SK-N-SH (cell line): ENCODE measurements around the gene TRIP13. TPM values are rescaled to one million over a fixed set of nuclear protein-coding genes. Genes with fewer than 3 reads are reported as not detected.

Experiments used
- CTCF ChIA-PET: fragments of 300-600, 350-600 bp; formaldehyde crosslinking; extraction: SDS; loops from one replicate; lab custom pipeline; 2021; lab: Yijun Ruan, JAX
- POLR2A ChIA-PET: fragments of 350-600 bp; sonication (Branson Sonifier 250); formaldehyde crosslinking; extraction: SDS; loops from one replicate; lab custom pipeline; 2020; ENCODE audit warnings: antibody characterized with exemption, inconsistent platforms; lab: Yijun Ruan, JAX
- DNase-seq: peaks from one replicate; pipeline ENCODE4 v3.0.0; 2012
- H2AFZ ChIP-seq: fragments of 200-600 bp; sonication (generic); 2 replicates; pipeline ENCODE4 v1.8.1; 2016; ENCODE audit warnings: antibody characterized with exemption, mild to moderate bottlenecking, low read depth
- H3F3A ChIP-seq: fragments of 200-600 bp; sonication (generic); replicated peaks from 2 replicates; pipeline ENCODE3; 2016; ENCODE audit warnings: antibody characterized with exemption, mild to moderate bottlenecking; ENCODE audit not compliant: insufficient read depth
- H3K27ac ChIP-seq, 2 experiments: fragments of 200-500 bp in 1 of 2; fragments of 200-600 bp in 1 of 2; sonication (Bioruptor generic) in 1 of 2; sonication (generic), shearing (Covaris generic) in 1 of 2; 2 replicates each; pipeline versions ENCODE4 v1.5.1 to v1.6.1; 2014 to 2016; ENCODE audit warnings: low read depth in 2 of 2, inconsistent platforms in 1 of 2, low read length in 1 of 2, mild to moderate bottlenecking in 1 of 2, mixed read lengths in 1 of 2
- H3K27me3 ChIP-seq: fragments of 200-600 bp; sonication (generic), shearing (Covaris generic); 2 replicates; pipeline ENCODE4 v1.6.1; 2016; ENCODE audit warnings: mixed run types; ENCODE audit not compliant: insufficient read depth
- H3K36me3 ChIP-seq, 2 experiments: fragments of 200-500 bp in 1 of 2; fragments of 200-600 bp in 1 of 2; sonication (Bioruptor generic) in 1 of 2; sonication (generic) in 1 of 2; replicated peaks in 1 of 2; 2 replicates each; pipeline versions ENCODE3 to v1.5.1; 2014 to 2016; ENCODE audit warnings: low read length in 1 of 2, mild to moderate bottlenecking in 1 of 2; ENCODE audit not compliant: insufficient read depth in 2 of 2, control insufficient read depth in 1 of 2
- H3K4me1 ChIP-seq, 2 experiments: fragments of 200-500 bp in 1 of 2; fragments of 200-600 bp in 1 of 2; sonication (Bioruptor generic) in 1 of 2; sonication (generic), shearing (Covaris generic) in 1 of 2; 2 replicates each; pipeline versions ENCODE4 v1.5.1 to v1.6.1; 2014 to 2016; ENCODE audit warnings: low read depth in 1 of 2, low read length in 1 of 2, mixed run types in 1 of 2; ENCODE audit not compliant: insufficient read depth in 2 of 2, control insufficient read depth in 1 of 2
- H3K4me2 ChIP-seq: fragments of 200-600 bp; sonication (generic), shearing (Covaris generic); 2 replicates; pipeline ENCODE4 v1.6.1; 2017; ENCODE audit warnings: mixed run types
- H3K4me3 ChIP-seq, 2 experiments: fragments of 200-500 bp in 1 of 2; fragments of 200-600 bp in 1 of 2; sonication (Bioruptor generic) in 1 of 2; sonication (generic), shearing (Covaris generic) in 1 of 2; 2 replicates each; pipeline versions ENCODE4 v1.5.1 to v1.8.1; 2014 to 2016; ENCODE audit warnings: low read depth in 2 of 2, inconsistent platforms in 1 of 2, low read length in 1 of 2, mild to moderate bottlenecking in 1 of 2, mixed read lengths in 1 of 2, moderate library complexity in 1 of 2
- H3K79me2 ChIP-seq: fragments of 200-600 bp; sonication (generic); 2 replicates; pipeline ENCODE4 v1.8.1; 2017; ENCODE audit warnings: mild to moderate bottlenecking; ENCODE audit not compliant: insufficient read depth
- H3K9ac ChIP-seq: fragments of 200-600 bp; sonication (generic); 2 replicates; pipeline ENCODE4 v1.6.1; 2017; ENCODE audit warnings: mixed run types
- H3K9me2 ChIP-seq: fragments of 200-600 bp; sonication (generic); 2 replicates; pipeline ENCODE4 v1.6.1; 2017; ENCODE audit warnings: mixed run types
- H3K9me3 ChIP-seq: fragments of 200-600 bp; sonication (generic); 2 replicates; pipeline ENCODE4 v1.6.1; 2017; ENCODE audit warnings: mixed run types, mild to moderate bottlenecking, moderate library complexity
- H4K20me1 ChIP-seq: fragments of 200-600 bp; sonication (generic); 2 replicates; pipeline ENCODE4 v1.6.1; 2017; ENCODE audit warnings: mild to moderate bottlenecking, mixed run types; ENCODE audit not compliant: insufficient read depth
- EP300 ChIP-seq, 2 experiments: IDR thresholded peaks; 2 replicates each; pipeline versions ENCODE4 v1.4.0 to v1.6.1; 2012; ENCODE audit warnings: borderline replicate concordance in 1 of 2, low read depth in 1 of 2, low read length in 1 of 2
- FOXJ3 ChIP-seq: sonication (generic); formaldehyde crosslinking; IDR thresholded peaks from 2 replicates; pipeline ENCODE4 v1.5.1; 2020; ENCODE audit warnings: mild to moderate bottlenecking, missing genetic modification reagents
- JUND ChIP-seq: IDR thresholded peaks from 2 replicates; pipeline ENCODE4 v1.4.0; 2012
- NFIC ChIP-seq: IDR thresholded peaks from 2 replicates; pipeline ENCODE4 v1.4.0; 2012; ENCODE audit warnings: borderline replicate concordance
- NRF1 ChIP-seq: IDR thresholded peaks from 2 replicates; pipeline ENCODE4 v1.6.1; 2012; ENCODE audit warnings: low read depth, mild to moderate bottlenecking, low read length
- SIN3A ChIP-seq: IDR thresholded peaks from 2 replicates; pipeline ENCODE4 v1.6.1; 2012; ENCODE audit warnings: low read depth, mild to moderate bottlenecking, low read length, moderate library complexity, borderline replicate concordance
- SMC3 ChIP-seq: IDR thresholded peaks from 2 replicates; pipeline ENCODE4 v1.6.1; 2012; ENCODE audit warnings: low read depth, low read length, improper control_type of control experiment
- TEAD4 ChIP-seq: IDR thresholded peaks from 2 replicates; pipeline ENCODE4 v1.4.0; 2012; ENCODE audit warnings: mild to moderate bottlenecking, borderline replicate concordance; ENCODE audit not compliant: insufficient read depth
- YY1 ChIP-seq: IDR thresholded peaks from 2 replicates; pipeline ENCODE4 v1.4.0; 2012; ENCODE audit warnings: low read depth, mild to moderate bottlenecking
- WGBS: methylation state at CpG from one replicate; pipeline ENCODE4 v1.1.6; 2017; ENCODE audit warnings: low lambda C conversion rate; 5-methylcytosine and 5-hydroxymethylcytosine counted together
- polyA plus RNA-seq, 3 experiments: library from polyadenylated mRNA; depleted of rRNA; stranded (reverse); fragments of >200 nt; gene quantifications; 2 replicates each; pipeline ENCODE4 v1.2.3, GENCODE V29; 2012
- TF ChIP-seq, protein P1 (sequence below): IDR thresholded peaks from 2 replicates; pipeline ENCODE4 v1.6.1; 2012; ENCODE audit warnings: mild to moderate bottlenecking, low read depth, low read length, moderate library complexity
- TF ChIP-seq, protein P2 (sequence below): IDR thresholded peaks from 2 replicates; pipeline ENCODE4 v1.4.0; 2012; ENCODE audit warnings: low read depth
- TF ChIP-seq, protein P3 (sequence below): IDR thresholded peaks from 2 replicates; pipeline ENCODE4; 2012

The TRIP13 gene
- polyA plus RNA-seq, 1 of the 3 experiments (the other 2 are of a cell fraction): 24.1 TPM

DNA sequence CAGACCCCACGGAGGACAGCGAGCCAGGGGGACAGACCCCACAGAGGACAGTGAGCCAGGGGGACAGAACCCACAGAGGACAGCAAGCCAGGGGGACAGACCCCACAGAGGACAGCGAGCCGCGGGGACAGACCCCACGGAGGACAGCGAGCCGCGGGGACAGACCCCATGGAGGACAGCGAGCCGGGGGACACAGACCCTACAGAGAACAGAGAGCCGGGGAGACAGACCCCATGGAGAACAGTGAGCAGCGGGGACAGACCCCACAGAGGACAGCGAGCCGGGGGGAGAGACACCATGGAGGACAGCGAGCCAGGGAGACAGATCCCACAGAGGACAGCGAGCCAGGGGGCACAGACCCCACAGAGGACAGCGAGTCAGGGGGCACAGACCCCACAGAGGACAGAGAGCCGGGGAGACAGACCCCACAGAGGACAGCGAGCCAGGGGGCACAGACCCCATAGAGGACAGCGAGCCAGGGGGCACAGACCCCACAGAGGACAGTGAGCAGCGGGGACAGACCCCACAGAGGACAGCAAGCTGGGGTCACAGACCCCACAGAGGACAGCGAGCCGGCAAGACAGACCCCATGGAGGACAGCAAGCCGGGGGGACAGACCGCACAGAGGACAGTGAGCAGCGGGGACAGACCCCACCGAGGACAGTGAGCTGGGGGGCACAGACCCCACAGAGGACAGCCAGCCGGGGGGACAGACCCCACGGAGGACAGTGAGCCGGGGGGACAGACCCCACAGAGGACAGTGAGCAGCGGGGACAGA lies 37.5 kb upstream of the TRIP13 start (continued):
- TF ChIP-seq, protein P1, sequence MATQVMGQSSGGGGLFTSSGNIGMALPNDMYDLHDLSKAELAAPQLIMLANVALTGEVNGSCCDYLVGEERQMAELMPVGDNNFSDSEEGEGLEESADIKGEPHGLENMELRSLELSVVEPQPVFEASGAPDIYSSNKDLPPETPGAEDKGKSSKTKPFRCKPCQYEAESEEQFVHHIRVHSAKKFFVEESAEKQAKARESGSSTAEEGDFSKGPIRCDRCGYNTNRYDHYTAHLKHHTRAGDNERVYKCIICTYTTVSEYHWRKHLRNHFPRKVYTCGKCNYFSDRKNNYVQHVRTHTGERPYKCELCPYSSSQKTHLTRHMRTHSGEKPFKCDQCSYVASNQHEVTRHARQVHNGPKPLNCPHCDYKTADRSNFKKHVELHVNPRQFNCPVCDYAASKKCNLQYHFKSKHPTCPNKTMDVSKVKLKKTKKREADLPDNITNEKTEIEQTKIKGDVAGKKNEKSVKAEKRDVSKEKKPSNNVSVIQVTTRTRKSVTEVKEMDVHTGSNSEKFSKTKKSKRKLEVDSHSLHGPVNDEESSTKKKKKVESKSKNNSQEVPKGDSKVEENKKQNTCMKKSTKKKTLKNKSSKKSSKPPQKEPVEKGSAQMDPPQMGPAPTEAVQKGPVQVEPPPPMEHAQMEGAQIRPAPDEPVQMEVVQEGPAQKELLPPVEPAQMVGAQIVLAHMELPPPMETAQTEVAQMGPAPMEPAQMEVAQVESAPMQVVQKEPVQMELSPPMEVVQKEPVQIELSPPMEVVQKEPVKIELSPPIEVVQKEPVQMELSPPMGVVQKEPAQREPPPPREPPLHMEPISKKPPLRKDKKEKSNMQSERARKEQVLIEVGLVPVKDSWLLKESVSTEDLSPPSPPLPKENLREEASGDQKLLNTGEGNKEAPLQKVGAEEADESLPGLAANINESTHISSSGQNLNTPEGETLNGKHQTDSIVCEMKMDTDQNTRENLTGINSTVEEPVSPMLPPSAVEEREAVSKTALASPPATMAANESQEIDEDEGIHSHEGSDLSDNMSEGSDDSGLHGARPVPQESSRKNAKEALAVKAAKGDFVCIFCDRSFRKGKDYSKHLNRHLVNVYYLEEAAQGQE: no peak
- TF ChIP-seq TEAD4: no peak
- no peak for TF ChIP-seq JUND
- TF ChIP-seq, all 33 proteins: peak for 0

DNA sequence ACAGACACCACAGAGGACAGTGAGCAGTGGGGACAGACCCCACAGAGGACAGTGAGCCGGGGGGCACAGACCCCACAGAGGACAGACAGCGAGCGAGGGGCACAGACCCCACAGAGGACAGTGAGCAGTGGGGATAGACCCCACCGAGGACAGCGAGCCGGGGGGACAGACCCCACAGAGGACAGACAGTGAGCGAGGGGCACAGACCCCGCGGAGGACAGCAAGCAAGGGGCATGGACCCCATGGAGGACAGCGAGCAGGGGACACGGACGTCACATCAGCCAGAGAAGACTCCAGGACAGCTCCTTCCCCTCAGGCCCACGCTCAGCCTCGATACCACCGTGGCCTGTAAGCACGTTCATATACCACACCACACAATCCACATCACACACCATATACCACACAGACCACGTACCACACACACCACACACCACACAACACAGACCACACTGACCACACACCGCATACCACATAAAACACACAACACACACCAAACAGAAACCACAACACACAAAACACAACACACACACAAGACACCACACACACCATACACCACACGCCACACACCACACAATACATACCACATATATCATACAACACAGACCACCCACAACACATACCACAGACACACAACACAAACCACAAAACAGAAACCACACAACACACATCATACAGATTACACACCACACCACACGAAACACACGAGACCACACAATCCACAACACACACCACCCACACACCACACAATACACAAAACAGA lies 36.7 kb upstream of the TRIP13 start:
- Histone ChIP-seq H2AFZ (no peak overlapping the region), H3K4me3 (no peak overlapping the region), H3F3A (no peaks in the 10 kb centered on the region), H3K4me2 (no peak overlapping the region), H3K9ac (no peak overlapping the region), H3K27me3 (peaks cover 41% of the 10 kb centered on the region), H3K9me2 (no peaks in the 10 kb centered on the region), H3K9me3 (no peaks in the 10 kb centered on the region)
- TF ChIP-seq FOXJ3 (no peak), EP300 (IDR thresholded peaks at IDR 0.05; ENCODE audit: borderline replicate concordance in 1 of 2, low read depth in 1 of 2, low read length in 1 of 2) (no peak), NRF1 (no peak), SMC3 (no peak), SIN3A (no peak), NFIC (no peak), YY1 (no peak)
- TF ChIP-seq, protein P1: no peak
- TF ChIP-seq, protein P2, sequence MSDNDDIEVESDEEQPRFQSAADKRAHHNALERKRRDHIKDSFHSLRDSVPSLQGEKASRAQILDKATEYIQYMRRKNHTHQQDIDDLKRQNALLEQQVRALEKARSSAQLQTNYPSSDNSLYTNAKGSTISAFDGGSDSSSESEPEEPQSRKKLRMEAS: no peak
- TF ChIP-seq, protein P3, sequence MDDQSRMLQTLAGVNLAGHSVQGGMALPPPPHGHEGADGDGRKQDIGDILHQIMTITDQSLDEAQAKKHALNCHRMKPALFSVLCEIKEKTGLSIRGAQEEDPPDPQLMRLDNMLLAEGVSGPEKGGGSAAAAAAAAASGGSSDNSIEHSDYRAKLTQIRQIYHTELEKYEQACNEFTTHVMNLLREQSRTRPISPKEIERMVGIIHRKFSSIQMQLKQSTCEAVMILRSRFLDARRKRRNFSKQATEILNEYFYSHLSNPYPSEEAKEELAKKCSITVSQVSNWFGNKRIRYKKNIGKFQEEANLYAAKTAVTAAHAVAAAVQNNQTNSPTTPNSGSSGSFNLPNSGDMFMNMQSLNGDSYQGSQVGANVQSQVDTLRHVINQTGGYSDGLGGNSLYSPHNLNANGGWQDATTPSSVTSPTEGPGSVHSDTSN: no peak
- TF ChIP-seq, all 33 proteins: peak for 0
- H3K36me3 ChIP-seq: no peaks in the 10 kb centered on the region
- H3K79me2 ChIP-seq: no peaks in the 10 kb centered on the region
- H3K27ac ChIP-seq: no peak overlapping the region
- H3K4me1 ChIP-seq: peaks cover 0 to 1% of the 10 kb centered on the region in 2 experiments; a peak in 1 of 4 replicates
- no peaks in the 10 kb centered on the region for H4K20me1 ChIP-seq
- ChIA-PET POLR2A (no interaction called here), CTCF (no interaction called here)
- DNase-seq: no peak
- 41% methylated on average over 21 of the region's 21 CpGs for WGBS
